WTC11 (cell line): Measurements from ENCODE around the gene YIPF2. TPM values are rescaled to one million over a fixed set of nuclear protein-coding genes. Genes with fewer than 3 reads are reported as not detected.

Source experiments
- ERG ChIP-seq: fragments of 250-450 bp; sonication (Bioruptor Pico); IDR thresholded peaks from 2 replicates; pipeline ENCODE4 v1.8.0; 2021; ENCODE audit warnings: mild to moderate bottlenecking
- KAT7 ChIP-seq: sonication (generic); formaldehyde crosslinking; IDR thresholded peaks from 2 replicates; pipeline ENCODE4 v1.8.1; 2023; ENCODE audit warnings: missing genetic modification reagents, mild to moderate bottlenecking, borderline replicate concordance
- total RNA-seq: library from RNA; stranded (reverse); gene quantifications from 3 replicates; pipeline ENCODE4 v1.2.3, GENCODE V29; 2021
- TF ChIP-seq, protein P1 (sequence below): fragments of 250-450 bp; sonication (Bioruptor Pico); IDR thresholded peaks from 2 replicates; pipeline ENCODE4 v1.9.0; 2021; ENCODE audit warnings: mild to moderate bottlenecking, borderline replicate concordance
- TF ChIP-seq, protein P2 (sequence below): fragments of 250-450 bp; sonication (Bioruptor Pico); conservative IDR thresholded peaks from 2 replicates; pipeline ENCODE4 v1.9.0; 2021; ENCODE audit warnings: mild to moderate bottlenecking

Gene YIPF2
- total RNA-seq, 1 experiment from 2014 or later: 65.5 TPM

DNA sequence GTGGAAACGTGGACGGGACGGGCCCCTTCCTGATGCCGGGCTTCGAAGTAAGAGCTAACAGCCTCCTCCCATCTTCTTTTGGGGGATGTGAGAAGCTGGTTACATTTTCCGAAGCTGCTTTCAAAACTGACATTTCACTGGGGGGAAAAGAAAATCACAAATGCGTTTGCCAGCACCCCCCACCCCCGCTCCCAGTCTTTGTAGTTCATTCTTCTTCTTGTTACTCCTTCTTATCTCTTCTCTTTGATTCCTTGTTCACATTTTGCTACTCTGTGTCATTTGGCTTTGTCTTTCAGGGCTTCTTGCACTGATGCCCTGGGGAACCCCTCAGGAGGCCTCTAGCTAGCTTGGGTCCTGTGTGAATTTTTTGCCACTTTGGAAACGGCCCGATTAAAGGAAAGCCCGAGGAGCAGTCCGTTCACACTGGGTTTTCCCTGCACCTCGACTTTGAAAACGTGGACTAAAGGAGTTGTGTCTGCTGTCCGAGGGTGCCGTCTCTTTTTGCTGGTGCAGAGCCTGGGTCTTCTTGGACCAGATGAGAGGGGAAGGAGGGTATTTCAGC lies 55.8 kb downstream of the YIPF2 start (continued):
- TF ChIP-seq, protein P1, sequence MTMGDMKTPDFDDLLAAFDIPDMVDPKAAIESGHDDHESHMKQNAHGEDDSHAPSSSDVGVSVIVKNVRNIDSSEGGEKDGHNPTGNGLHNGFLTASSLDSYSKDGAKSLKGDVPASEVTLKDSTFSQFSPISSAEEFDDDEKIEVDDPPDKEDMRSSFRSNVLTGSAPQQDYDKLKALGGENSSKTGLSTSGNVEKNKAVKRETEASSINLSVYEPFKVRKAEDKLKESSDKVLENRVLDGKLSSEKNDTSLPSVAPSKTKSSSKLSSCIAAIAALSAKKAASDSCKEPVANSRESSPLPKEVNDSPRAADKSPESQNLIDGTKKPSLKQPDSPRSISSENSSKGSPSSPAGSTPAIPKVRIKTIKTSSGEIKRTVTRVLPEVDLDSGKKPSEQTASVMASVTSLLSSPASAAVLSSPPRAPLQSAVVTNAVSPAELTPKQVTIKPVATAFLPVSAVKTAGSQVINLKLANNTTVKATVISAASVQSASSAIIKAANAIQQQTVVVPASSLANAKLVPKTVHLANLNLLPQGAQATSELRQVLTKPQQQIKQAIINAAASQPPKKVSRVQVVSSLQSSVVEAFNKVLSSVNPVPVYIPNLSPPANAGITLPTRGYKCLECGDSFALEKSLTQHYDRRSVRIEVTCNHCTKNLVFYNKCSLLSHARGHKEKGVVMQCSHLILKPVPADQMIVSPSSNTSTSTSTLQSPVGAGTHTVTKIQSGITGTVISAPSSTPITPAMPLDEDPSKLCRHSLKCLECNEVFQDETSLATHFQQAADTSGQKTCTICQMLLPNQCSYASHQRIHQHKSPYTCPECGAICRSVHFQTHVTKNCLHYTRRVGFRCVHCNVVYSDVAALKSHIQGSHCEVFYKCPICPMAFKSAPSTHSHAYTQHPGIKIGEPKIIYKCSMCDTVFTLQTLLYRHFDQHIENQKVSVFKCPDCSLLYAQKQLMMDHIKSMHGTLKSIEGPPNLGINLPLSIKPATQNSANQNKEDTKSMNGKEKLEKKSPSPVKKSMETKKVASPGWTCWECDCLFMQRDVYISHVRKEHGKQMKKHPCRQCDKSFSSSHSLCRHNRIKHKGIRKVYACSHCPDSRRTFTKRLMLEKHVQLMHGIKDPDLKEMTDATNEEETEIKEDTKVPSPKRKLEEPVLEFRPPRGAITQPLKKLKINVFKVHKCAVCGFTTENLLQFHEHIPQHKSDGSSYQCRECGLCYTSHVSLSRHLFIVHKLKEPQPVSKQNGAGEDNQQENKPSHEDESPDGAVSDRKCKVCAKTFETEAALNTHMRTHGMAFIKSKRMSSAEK: no peak
- TF ChIP-seq, protein P2, sequence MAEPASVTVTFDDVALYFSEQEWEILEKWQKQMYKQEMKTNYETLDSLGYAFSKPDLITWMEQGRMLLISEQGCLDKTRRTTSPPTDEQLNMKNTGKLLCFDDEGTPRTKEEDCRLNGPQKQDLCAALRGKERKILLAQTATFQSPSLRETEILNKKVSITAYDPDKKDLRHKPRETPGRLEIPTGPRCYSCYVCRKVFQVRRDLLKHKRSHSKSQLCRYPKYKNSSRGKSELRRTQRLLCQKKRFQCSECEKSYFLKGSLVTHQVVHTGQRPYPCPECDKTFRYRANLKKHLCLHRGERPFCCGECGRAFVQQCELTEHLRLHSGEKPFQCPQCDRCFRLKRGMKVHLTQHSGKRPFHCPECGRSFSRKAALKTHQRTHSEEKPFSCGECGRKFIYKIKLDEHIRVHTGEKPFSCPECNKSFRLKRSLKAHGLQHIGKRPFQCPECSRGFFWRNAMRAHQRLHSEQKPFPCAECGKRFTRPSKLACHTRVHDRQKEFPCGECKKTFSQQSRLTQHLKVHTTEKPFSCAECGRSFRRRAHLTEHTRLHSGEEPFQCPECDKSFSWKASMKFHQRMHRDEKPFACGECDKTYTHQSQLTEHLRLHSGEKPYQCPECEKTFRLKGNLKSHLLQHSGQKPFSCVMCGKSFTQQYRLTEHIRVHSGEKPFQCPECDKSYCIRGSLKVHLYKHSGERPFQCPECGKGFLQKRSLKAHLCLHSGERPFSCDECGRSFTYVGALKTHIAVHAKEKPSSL (CRISPR knock-in tag): no peak
- TF ChIP-seq ERG (CRISPR knock-in tag) (no peak), KAT7 (CRISPR knock-in tag) (no peak)

Other genes with a start within 250 kb of the YIPF2 start
- gene QTRT1, start 227.2 kb downstream of the YIPF2 start, total RNA-seq: 67.6 to 72.6 TPM (median 69.6 TPM) in 3 replicates
- 120 to 131 TPM (median 123 TPM) in 3 replicates for gene DNM2, start 210.6 kb downstream of the YIPF2 start, total RNA-seq
- gene TMED1, start 92.4 kb downstream of the YIPF2 start, total RNA-seq: 28.5 to 40.9 TPM (median 40.6 TPM) in 3 replicates
- 0.23 TPM in 1 of 3 replicates, not detected in the others for gene C19orf38, start 80.2 kb downstream of the YIPF2 start, total RNA-seq
- gene CARM1, start 57.1 kb downstream of the YIPF2 start, total RNA-seq: 125 to 126 TPM (median 126 TPM) in 3 replicates
- gene TIMM29, start 172 bp upstream of the YIPF2 start, total RNA-seq: 30.0 to 33.8 TPM (median 32.0 TPM) in 3 replicates
- 268 to 295 TPM (median 284 TPM) in 3 replicates for gene SMARCA4, start 32.4 kb upstream of the YIPF2 start, total RNA-seq
- 93.5 to 98.9 TPM (median 97.8 TPM) in 3 replicates for gene LDLR, start 160.8 kb upstream of the YIPF2 start, total RNA-seq
- gene SPC24, start 227.1 kb upstream of the YIPF2 start, total RNA-seq: 52.0 to 62.2 TPM (median 58.3 TPM) in 3 replicates